AML-193 (cell line): Measurements from ENCODE around the gene CEP162.
"Not testable (repeated sequence)": the region's sequence is repeated elsewhere in the genome, so short reads cannot be mapped to it uniquely, and the experiment has no call there.

Experiments used
- DNase-seq, 2 experiments: peaks; one replicate each; lab custom pipeline; 2025; lab: John Stamatoyannopoulos, UW

The CEP162 gene

DNA sequence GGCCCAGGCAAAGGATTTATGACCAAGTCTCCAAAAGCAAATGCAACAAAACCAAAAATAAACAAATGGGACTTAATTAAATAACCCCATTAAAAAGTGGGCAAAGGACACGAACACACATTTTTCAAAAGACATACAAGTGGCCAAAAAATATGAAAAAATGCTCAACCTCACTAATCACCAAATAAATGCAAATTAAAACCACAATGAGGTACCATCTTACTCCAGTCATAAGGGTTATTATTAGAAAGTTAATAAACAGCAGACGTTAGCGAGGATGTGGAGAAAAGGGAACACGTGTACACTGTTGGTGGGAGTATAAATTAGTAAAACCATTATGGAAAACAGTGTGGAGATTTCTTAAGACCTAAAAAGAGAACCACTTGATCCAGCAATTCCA is 71.1 kb downstream of the CEP162 start:
- DNase-seq: no peak

DNA sequence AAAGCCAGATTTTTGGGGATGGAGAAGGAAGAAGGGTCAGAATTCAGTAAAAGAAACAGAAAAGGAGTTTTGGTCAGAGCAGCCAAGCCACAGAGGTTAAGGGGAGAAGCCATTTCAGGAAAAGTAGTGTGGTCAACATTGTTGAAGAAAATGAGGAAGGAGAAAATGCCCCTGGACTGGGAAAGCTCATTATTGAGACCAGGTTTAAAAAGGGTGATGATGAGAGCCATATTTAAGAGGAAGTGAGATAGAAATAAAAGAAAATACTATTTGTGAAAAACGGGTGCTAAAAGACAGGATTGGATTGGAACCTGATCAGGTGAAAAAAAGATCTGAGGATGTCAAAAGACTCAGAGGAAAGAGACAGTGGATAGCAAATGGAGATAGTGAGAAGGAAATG is 75.8 kb downstream of the CEP162 start:
- DNase-seq: peak in 1 of 2 experiments; percentile 8

DNA sequence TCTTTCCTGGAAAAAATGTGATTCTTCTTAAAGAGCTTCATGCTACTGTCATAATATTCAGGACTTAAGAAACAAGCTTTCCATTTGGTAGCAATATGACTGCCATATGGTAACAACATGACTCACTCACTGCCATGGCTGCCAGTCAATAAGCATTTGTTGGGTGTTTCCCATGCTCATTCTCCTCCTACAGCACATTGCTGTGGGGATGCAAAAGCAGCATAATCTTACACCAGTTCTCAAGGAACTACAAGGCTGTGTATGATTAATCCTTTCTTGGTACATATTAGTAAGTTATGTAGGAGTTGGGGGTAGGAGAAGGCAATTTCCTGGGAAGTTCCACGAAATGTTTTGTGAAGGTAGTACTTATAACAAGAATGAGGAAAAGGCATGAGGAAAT is 76.7 kb downstream of the CEP162 start:
- no peak for DNase-seq

DNA sequence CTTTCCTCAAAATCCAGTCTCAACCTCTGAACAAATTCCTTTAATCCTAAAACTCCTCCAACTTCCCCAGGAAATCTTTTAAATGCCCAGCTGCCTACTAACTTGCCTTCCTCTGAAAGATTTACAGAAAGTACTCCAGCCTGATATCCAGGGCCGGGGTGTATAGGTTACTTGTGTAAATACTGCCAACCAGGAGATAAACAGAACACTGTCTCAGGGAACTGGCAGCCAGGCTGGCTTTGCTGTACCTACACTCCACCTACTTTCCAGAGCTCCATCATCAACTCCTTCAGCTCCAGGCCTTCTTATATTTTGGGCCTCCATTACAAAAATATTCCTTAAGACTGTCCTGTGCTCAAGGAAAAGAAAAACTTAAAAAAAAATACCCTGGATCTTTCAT is 85.9 kb downstream of the CEP162 start:
- no peak for DNase-seq

DNA sequence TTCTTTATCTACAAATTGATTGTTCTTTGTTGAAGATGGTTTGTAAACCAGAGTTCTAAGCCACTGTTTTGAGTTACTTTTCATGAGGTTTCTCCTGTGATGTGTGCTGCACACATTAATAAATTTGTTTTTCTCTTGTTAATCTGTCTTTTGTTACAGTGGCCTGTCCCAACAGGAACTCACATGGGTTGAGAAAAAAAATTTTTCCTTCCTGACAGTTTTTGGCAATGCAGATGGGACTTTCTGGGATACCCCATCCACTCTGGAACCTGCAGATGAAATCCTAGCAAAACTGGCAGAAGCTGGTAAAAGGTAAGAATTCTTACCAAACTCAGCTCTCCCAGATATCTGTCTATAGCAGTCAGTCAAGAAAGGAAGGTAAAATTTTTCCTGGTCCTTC is 88.1 kb downstream of the CEP162 start:
- DNase-seq: no peak

DNA sequence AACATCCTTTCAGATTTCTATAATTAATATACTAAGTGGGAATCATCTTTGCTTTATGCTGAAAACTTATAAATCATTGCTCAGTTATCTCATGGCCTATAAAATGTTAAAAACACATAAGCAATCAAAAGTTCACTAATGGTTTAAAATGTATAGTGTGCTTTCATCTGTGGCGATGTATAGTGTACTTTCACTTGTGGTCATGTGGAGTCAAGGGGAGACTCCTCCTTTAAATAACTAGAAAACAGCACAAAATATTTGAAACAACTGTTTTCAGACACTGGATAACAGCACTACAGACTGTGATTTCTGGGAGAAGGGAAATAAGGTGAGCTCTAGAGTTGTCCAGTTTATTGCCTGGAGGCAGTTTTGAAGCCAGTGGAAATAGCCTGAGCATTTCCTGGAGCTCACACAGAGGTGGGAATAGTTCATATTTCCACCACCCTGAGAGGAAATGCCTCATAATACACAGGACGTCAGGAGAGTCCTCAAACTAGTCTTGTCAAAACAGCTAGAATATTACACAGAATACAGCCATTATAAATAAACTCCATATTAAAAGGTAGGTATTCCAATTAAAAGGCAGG is 89.4 kb downstream of the CEP162 start:
- DNase-seq: no peak

DNA sequence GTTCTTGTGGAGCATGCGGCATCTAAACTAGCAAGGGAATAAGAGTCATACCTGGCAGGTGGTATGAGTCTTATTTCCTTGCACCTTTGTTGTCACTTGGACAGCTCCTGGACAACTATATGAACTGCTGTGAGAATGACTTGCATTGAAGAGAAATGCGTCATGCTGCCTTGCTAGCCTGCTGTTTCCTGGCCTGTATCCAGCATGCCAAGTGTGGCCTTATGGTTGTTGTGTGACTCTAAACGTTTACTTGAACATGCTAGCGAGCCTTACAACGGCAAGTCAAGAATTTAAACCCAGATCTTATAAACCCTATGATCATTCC is 90.4 kb downstream of the CEP162 start:
- DNase-seq: no peak

DNA sequence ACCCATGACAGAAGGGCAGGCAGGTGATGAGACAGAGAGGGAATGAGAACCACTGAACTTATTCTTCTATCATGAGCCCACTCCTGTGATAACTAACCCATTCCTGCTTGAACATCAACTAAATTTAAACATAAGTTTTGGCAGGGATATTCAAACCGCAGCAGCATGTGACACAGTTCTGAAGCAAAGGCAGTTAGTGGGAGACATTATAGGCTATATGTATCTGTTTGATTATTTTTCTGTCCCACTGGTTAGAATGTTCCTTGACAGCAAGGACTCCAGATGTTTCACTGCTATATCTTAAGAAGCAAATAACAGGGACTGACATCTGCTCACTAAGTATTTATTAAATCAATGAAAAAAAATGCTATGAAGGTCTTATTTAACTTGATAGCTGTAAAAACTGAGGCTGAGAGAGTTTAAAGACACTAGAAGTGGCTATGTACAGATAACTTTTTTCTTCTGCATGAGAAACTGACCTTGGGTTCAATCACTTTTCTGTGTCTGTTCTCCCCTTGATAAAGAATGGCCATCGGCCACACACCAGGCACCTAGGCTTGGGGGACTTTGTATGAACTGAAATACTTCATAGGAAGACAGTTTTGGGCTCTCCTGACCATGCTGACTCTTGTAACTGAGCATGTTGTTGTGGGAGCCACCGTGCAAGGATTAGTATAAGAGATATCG is 90.9 kb downstream of the CEP162 start:
- DNase-seq: no peak

DNA sequence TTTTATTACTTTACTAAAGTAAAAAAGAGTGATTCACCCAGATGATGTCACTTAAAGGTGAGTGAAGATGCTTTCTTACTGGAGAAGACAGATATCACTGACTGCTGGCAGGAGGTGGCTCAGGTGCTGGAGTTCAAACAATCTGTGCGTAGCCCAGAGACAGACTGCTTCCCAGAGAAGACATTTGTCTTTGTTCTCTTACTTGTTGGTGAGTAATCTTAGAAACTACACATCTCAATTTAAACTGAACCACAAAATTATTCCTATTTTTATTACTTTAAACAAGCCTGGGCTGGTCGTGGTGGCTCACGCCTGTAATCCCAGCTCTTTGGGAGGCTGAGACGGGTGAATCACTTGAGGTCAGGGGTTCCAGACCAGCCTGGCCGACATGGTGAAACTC is 92.2 kb downstream of the CEP162 start:
- no peak for DNase-seq

DNA sequence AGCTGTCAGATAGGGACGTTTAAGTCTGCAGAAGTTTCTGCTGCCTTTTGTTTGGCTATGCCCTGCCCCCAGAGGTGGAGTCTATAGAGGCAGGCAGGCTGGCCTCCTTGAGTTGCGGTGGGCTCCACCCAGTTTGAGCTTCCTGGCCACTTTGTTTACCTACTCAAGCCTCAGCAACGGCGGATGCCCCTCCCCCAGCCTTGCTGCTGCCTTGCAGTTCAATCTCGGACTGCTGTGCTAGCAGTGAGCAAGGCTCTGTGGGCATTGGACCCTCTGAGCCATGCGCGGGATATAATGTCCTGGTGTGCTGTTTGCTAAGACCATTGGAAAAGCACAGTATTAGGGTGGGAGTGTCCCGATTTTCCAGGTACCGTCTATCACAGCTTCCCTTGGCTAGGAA is 94.1 kb downstream of the CEP162 start:
- not testable (repeated sequence) for DNase-seq

DNA sequence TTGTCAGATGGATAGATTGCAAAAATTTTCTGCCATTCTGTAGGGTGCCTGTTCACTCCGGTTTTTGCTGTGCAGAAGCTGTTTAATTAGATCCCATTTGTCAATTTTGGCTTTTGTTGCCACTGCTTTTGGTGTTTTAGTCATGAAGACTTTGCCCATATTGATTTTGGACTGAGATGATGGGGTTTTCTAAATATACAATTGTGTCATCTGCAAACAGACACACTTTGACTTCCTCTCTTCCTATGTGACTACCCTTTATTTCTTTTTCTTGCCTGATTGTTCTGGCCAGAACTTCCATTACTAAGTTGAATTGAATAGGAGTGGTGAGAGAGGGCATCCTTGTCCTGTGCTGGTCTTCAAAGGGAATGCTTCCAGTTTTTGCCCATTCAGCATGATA is 97.9 kb downstream of the CEP162 start:
- DNase-seq: not testable (repeated sequence)

DNA sequence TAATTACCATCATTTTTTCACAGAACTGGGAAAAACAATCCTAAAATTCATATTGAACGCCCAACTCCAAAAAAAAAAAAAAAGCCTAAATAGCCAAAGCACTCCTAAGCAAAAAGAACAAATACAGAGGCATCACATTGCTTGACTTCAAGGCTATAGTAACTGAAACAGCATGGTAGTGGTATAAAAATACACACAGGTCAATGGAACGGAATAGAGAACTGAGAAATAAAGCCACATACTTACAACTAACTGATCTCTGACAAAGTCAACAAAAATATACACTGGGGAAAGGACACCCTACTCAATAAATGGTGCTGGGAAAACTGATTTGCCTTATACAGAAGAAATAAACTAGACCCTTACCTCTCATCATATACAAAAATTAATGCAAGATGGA is 104.3 kb downstream of the CEP162 start:
- DNase-seq: no peak

DNA sequence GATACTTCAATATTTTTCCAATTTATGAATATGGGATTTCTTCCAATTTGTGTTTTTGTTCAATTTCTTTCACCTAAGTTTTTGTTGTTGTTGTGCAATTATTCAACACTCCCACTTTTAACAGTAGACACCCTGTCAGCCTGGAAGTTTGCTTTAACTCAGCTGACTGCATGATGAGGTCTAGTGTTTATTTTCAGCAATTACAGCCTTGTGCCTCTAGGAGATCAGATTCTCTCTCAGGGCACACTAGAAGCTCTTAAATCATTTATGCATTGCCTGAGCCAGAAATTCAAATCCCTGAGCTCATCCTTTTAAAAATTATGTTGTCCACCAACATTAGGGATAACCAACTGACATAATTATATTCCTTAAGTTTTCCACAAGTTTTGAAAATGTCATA is 108.2 kb downstream of the CEP162 start:
- no peak for DNase-seq

DNA sequence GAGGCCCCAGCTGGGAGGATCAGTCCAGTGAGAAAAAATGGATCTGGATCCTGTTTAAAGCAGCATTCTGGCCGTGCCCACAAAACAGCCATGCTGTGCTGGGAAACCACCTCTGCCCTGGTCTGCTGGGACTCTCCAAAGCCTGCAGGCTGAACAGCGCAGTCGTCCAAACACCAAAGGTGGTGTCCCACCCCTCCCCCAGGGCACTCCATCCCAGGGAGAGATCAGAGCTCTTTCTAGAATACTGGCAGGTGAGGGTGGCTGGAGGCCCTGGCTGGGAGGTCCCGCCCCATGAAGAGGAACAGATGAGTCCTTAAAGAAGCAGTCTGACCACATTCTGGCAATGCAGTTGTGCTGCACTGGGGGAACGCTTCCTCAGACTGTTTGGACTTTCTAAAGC is 109.3 kb downstream of the CEP162 start:
- DNase-seq: no peak

DNA sequence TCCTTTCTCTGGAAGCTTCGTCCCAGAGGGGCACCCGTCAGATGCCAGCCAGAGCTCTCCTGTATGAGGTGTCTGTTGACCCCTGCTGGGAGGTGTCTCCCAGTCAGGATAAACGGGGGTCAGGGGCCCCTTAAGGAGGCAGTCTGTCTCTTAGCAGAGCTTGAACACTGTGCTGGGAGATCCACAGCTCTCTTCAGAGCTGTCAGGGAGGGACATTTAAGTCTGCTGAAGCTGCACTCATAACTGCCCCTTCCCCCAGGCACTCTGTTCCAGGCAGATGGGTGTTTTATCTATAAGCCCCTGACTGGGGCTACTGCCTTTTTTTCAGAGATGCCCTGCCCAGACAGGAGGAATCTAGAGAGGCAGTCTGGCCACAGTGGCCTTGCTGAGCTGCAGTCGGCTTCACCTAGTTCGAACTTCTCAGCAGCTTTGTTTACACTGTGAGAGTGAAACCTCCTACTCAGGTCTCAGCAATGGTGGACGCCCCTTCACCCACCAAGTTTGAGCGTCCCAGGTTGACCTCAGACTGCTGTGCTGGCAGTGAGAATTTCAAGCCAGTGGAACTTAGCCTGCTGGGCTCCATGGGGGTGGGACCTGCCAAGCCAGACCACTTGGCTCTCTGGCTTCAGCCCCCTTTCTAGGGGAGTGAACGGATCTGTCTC is 112.4 kb downstream of the CEP162 start:
- DNase-seq: not testable (repeated sequence)

DNA sequence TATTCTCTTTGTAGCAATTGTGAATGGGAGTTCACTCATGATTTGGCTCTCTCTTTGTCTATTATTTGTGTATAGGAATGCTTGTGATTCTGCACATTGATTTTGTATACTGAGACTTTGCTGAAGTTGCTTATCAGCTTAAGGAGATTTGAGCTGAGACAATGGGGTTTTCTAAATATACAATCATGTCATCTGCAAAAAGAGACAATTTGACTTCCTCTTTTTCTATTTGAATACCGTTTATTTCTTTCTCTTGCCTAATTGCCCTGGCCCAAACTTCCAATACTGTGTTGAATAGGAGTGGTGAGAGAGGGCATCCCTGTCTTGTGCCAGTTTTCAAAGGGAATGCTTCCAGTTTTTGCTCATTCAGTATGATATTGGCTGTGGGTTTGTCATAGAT is 116.1 kb downstream of the CEP162 start:
- DNase-seq: not testable (repeated sequence)

DNA sequence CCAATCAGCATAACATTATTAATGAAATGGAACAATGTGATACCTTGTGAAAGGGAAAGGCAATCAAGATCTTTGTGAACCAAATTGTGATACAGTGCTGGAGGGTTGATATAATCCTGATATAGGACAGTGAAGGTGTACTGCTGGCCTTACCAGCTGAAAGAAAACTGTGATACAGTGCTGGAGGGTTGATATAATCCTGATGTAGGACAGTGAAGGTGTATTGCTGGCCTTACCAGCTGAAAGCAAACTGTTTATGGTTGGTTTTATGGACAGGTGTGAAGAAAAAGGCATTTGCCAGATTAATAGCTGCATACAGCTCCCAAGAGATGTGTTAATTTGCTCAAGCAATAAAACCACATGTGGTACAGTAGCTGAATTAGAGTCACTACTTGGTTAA is 119.9 kb downstream of the CEP162 start:
- DNase-seq: no peak

DNA sequence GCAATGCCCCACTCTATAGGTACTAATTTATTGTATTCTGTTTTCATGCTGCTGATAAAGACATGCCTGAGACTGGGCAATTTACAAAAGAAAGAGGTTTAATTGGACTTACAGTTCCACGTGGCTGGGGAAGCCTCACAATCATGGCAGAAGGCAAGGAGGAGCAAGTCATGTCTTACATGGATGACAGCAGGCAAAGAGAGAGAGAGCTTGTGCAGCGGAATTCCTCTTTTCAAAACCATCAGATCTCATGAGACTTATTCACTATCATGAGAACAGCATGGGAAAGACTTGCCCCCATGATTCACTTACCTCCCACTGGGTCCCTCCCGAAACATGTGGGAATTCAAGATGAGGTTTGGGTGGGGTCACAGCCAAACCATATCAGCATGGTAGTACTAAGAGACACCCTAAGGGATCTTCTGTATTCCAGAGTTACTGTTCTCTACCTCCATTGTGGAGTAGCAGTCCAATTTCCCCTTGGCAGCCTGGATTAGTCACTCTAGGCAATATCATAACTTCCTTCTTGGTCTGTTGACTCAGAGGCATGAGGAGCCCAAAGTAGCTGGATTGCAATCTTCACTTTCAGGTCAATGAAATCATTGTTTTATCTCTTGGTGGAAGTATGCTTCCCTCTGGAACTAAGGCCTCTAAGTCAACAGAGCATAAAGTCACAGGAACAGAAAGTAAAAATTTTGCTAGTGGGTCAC is 122.1 kb downstream of the CEP162 start:
- DNase-seq: peak; percentile 26 to 30

DNA sequence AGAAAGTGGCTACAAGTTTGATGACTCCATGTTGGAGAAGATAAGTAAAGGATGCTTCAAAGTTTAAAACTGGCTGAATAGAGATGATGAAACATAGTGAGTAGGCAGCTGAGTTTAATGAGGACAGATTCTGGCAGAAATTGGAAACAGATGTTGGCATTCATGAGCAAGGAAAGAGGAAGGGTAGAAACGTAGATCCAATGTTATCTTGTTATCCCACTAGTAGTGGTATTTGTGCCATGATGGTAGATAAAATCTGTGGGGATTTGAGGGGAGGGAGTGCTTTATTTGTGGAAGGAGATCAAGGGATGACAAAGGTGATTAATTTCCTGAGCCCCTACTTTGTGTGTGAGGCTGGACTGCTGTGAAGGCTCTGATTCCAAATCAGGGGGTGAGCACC is 124.4 kb downstream of the CEP162 start:
- no peak for DNase-seq

DNA sequence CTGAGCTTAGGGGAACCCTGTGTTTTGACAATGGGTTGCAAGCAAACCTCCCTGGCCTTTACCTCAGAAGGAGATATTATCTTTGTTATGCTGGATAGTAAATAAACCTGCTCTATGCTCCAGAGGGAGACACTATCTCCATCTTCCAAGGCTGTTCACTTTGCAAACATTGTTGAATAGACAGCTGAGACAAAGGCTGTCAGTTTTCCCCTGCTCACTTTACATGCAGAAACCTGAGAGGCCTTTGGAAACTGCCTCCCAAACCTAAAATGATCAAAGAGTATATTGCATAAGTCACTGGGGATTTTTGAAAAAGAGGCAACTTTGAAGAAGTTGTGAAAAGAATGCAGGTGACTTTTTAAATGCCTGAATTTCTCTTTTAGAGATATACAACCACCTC is 132.3 kb downstream of the CEP162 start:
- no peak for DNase-seq

DNA sequence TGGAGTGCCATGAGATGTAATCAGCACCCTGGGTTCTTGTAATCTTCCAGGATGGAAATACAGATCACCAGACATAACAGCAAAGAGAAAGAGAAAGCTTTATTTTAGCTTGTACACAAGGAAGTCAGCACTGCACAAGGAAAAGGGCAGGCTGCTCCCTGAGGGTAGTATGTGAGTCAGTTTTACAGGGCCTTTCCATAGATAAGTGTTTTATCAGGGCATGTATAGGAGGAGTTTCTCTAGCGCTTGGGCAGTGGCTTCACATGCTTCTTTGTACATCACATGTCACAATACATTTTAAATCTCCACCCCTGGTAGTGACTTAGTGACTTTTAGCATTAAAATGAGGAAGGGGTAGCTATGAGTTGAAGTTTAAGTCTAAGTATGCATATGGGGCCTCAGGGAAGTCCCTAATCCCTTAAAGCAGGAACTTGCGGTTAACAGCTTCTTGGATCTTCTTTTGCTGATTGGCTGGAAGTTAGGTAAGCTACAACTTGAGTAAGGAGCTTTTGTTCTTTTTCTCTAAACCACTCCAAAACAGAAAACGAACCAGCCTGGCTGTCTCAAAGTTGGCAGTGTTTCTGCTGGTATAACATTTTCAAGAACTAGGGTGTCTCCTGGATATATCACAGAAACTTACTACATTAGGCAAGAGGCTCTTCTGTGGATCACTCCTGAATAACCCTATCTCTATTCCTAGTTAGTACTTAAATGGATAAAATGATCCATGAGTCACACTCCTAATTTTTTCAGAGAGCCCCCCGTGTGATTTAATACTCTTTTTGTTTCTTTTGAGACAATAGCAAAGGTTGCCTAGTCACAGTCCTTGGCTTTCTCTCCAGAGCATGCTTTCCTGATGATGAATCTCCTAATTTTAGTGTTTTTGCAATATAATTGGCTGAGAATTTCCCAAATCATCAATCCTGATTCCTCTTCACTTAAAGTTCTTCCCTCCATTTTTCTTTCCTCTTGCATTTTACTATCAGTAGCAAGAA is 133.7 kb downstream of the CEP162 start:
- DNase-seq: peak; percentile 98 to 99

DNA sequence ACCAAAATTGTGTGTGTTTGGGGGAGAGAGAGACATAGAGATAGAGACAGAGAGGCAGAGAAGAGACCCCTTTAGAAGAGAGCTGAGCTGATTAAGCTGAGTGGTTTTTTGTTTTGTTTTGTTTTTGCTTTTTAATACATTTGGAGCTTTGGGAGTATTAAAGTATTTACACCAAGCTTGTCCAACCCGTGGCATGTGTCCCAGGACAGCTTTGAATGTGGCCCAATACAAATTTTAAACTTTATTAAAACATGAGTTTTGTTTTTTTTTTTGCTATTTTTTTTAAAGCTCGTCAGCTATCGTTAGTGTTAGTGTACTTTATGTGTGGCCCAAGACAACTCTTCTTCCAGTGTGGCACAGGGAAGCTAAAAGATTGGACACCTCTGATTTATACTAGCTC is 137.9 kb downstream of the CEP162 start:
- DNase-seq: no peak
